Measurements from ENCODE around the gene C1QTNF7. TPM values are rescaled to one million over a fixed set of nuclear protein-coding genes. Genes with fewer than 3 reads are reported as not detected.

C1QTNF7 gene
- total and polyA plus RNA-seq, 2 of the 13 experiments (the other 11 are each of a cell fraction or from before 2014, with no cell fraction given): not detected

DNA sequence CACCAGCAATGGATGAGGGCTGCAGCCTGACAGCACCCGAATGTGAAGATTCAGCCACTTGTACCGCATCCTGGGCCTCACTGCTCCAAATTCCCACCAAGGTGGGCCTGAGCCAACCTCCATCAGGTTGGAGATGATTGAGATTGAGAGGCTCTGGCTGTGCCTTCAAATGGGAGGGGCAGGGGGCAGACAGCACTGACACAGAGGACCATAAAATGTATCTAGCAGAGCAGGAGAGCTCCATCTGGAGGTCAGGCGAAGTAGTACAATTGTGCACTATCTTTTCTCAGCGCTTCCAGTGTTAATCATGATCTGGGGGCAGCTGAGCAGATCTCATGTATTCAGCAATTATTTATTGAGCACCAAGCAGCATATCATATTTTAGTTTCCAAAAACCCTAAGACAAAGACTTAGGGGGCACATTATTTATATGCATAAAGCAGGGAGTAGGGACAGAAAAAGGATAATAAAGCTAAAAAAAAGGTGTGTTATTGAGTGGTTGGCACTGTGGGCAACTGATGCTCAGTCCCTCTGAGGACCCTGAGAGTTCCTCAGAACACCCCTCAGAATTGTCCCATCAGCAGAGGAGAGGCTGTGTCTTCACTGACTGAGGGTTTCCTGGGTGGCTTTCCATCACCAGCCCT is 31.6 kb upstream of the C1QTNF7 start:
- FAIRE-seq (peak; percentile 46), ATAC-seq (peak; percentile 91), DNase-seq (ENCODE audit: low spot score) (peak; percentile 33)
- Histone ChIP-seq H2AFZ (ENCODE audit: low read length) (no peak overlapping the region), H3K79me2 (ENCODE audit: insufficient read depth, low read length) (no peaks in the 10 kb centered on the region), H4K20me1 (ENCODE audit: insufficient read depth, low read length) (no peaks in the 10 kb centered on the region), H3K36me3 (replicated peaks in 1 of 2; ENCODE audit: control insufficient read depth in 1 of 2, insufficient read depth in 2 of 2, low read length in 2 of 2) (no peaks in the 10 kb centered on the region), H3K4me2 (ENCODE audit: low read depth, low read length) (no peak overlapping the region), H3K27me3 (ENCODE audit: control insufficient read depth in 1 of 2, insufficient read depth in 2 of 2, low read length in 2 of 2) (no peaks in the 10 kb centered on the region; a peak in 1 of 5 replicates), H3K27ac (ENCODE audit: extremely low read length, insufficient read depth, low read length) (no peak overlapping the region), H3K4me3 (replicated peaks in 1 of 3; ENCODE audit: insufficient read depth in 1 of 3, low read depth in 2 of 3, low read length in 3 of 3) (no peak overlapping the region), H3K9me3 (ENCODE audit: low read length) (no peaks in the 10 kb centered on the region), H3K4me1 (ENCODE audit: insufficient read depth, low read length) (no peaks in the 10 kb centered on the region), H3K9ac (ENCODE audit: insufficient read depth, low read depth, low read length) (no peak overlapping the region)
- in situ Hi-C loops (cut with HindIII; ENCODE audit: extremely low pct_ligation_motif_present, low pct_unique_long_range_greater_than_20kb) (loop anchor here (5.0 kb wide), 1 partner anchor 164 kb away; no protein-coding TSS in a partner anchor), intact Hi-C loops (cut with micrococcal nuclease; ENCODE audit: unreplicated experiment) (loop anchor here (1.0 to 2.0 kb wide), 2 partner anchors 158 to 165 kb away; no protein-coding TSS in a partner anchor)
- POLR2A ChIA-PET: no interaction called here
- WGBS (ENCODE audit: low lambda C conversion rate): 0% methylated on average over 2 of the region's 4 CpGs
- CTCF ChIA-PET (ENCODE audit: low intra/inter-chr PET ratio, low total read pairs): interaction anchor here (2.0 kb wide), 2 partner anchors 157 to 164 kb away, joined by 13 to 17 read pairs; no protein-coding TSS in a partner anchor
- no TSS peak for BruUV-seq (replicated peaks)
- TF ChIP-seq SMC3 (IDR thresholded peaks at IDR 0.05; ENCODE audit: low read length): peak; percentile 71
- no peak for TF ChIP-seq SKI (IDR thresholded peaks at IDR 0.05; ENCODE audit: partially characterized antibody)
- TF ChIP-seq PAWR (CRISPR knock-in tag; IDR thresholded peaks at IDR 0.05; ENCODE audit: borderline replicate concordance): no peak
- no peak for TF ChIP-seq BCL3 (CRISPR knock-in tag; IDR thresholded peaks at IDR 0.05)
- no peak for TF ChIP-seq ZNF432 (CRISPR knock-in tag; IDR thresholded peaks at IDR 0.05; ENCODE audit: borderline replicate concordance)
- no peak for TF ChIP-seq ZNF318 (CRISPR knock-in tag; IDR thresholded peaks at IDR 0.05)
- TF ChIP-seq, protein P1, sequence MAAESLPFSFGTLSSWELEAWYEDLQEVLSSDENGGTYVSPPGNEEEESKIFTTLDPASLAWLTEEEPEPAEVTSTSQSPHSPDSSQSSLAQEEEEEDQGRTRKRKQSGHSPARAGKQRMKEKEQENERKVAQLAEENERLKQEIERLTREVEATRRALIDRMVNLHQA (CRISPR knock-in tag; IDR thresholded peaks at IDR 0.05): no peak
- TF ChIP-seq, protein P2, sequence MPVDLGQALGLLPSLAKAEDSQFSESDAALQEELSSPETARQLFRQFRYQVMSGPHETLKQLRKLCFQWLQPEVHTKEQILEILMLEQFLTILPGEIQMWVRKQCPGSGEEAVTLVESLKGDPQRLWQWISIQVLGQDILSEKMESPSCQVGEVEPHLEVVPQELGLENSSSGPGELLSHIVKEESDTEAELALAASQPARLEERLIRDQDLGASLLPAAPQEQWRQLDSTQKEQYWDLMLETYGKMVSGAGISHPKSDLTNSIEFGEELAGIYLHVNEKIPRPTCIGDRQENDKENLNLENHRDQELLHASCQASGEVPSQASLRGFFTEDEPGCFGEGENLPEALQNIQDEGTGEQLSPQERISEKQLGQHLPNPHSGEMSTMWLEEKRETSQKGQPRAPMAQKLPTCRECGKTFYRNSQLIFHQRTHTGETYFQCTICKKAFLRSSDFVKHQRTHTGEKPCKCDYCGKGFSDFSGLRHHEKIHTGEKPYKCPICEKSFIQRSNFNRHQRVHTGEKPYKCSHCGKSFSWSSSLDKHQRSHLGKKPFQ (CRISPR knock-in tag; IDR thresholded peaks at IDR 0.05; ENCODE audit: insufficient replicate concordance): no peak
- TF ChIP-seq ZNF530 (CRISPR knock-in tag; IDR thresholded peaks at IDR 0.05; ENCODE audit: low read depth): no peak
- no peak for TF ChIP-seq HOXA3 (CRISPR knock-in tag; IDR thresholded peaks at IDR 0.05)
